T-helper 1 cell treated with Interleukin-12 subunit alpha and Interleukin-12 subunit beta and Interleukin-4 antibody, amounts not matched to agents 30 ng/mL and 1 ng/mL, for 36 hours (primary cell): ENCODE results near the gene ARHGAP26. TPM values are rescaled to one million over a fixed set of nuclear protein-coding genes. Genes with fewer than 3 reads are reported as not detected.

ENCODE experiments used
- intact Hi-C: fragments of 100-400 bp; cut with micrococcal nuclease; formaldehyde crosslinking; loops from one replicate; pipeline ENCODE4 v1.15.1; 2024
- total RNA-seq: library from RNA; stranded (reverse); gene quantifications from 2 replicates; pipeline ENCODE4 v1.2.3, GENCODE V29; 2022

Gene ARHGAP26
- total RNA-seq, 1 donor from 2014 or later: 31.8 TPM

- intact Hi-C loops: loop anchor here (10.0 kb wide), 1 partner anchor 384 kb away; no protein-coding TSS in a partner anchor
Measured at GRCh38 chr5:143128412-143129071, 358.4 kb downstream of the ARHGAP26 start.

- intact Hi-C loops: loop anchor here (10.0 kb wide), 1 partner anchor 384 kb away; no protein-coding TSS in a partner anchor
Measured at GRCh38 chr5:143129203-143129602, 359.0 kb downstream of the ARHGAP26 start.

- intact Hi-C loops: loop anchor here (10.0 kb wide), 1 partner anchor 385 kb away; no protein-coding TSS in a partner anchor
Measured at GRCh38 chr5:143129910-143130612, 359.9 kb downstream of the ARHGAP26 start.

- intact Hi-C loops: no loop called here
Measured at GRCh38 chr5:143130613-143131305, 360.6 kb downstream of the ARHGAP26 start.

GRCh38 chr5:143131972-143132371 lies 361.8 kb downstream of the ARHGAP26 start:
- intact Hi-C loops: no loop called here

- intact Hi-C loops: no loop called here
Measured at GRCh38 chr5:143132739-143133138, 362.6 kb downstream of the ARHGAP26 start.

GRCh38 chr5:143133721-143134120 lies 363.5 kb downstream of the ARHGAP26 start:
- intact Hi-C loops: no loop called here

GRCh38 chr5:143134269-143134668 lies 364.1 kb downstream of the ARHGAP26 start:
- intact Hi-C loops: no loop called here

GRCh38 chr5:143134900-143135299 lies 364.7 kb downstream of the ARHGAP26 start:
- intact Hi-C loops: no loop called here

- intact Hi-C loops: no loop called here
Measured at GRCh38 chr5:143135832-143136551, 365.8 kb downstream of the ARHGAP26 start.

- intact Hi-C loops: no loop called here
Measured at GRCh38 chr5:143138839-143139238, 368.7 kb downstream of the ARHGAP26 start.

GRCh38 chr5:143139585-143139984 lies 369.4 kb downstream of the ARHGAP26 start:
- intact Hi-C loops: no loop called here

GRCh38 chr5:143140492-143141203 lies 370.5 kb downstream of the ARHGAP26 start:
- intact Hi-C loops: no loop called here

- intact Hi-C loops: no loop called here
Measured at GRCh38 chr5:143141652-143142051, 371.5 kb downstream of the ARHGAP26 start.

- intact Hi-C loops: no loop called here
Measured at GRCh38 chr5:143142596-143143435, 372.6 kb downstream of the ARHGAP26 start.

- intact Hi-C loops: no loop called here
Measured at GRCh38 chr5:143143973-143144372, 373.8 kb downstream of the ARHGAP26 start.

- intact Hi-C loops: no loop called here
Measured at GRCh38 chr5:143145243-143146160, 375.3 kb downstream of the ARHGAP26 start.

- intact Hi-C loops: no loop called here
Measured at GRCh38 chr5:143146161-143146560, 376.0 kb downstream of the ARHGAP26 start.

GRCh38 chr5:143147383-143147782 lies 377.2 kb downstream of the ARHGAP26 start:
- intact Hi-C loops: no loop called here
